ENCODE data around the gene CCDC184.
A peak's percentile ranks its signal among the peaks of the same experiment; 100 is the strongest.

The CCDC184 gene

GRCh38 chr12:48179466-48179865 is 4.0 kb upstream of the CCDC184 start:
- DNase-seq (ENCODE audit: low read depth in 2 of 2), result no peak

- DNase-seq (ENCODE audit: low read depth in 2 of 2), result no peak
Observed at GRCh38 chr12:48180424-48180823, 3.0 kb upstream of the CCDC184 start.

- no peak for DNase-seq (ENCODE audit: low read depth in 2 of 2)
Observed at GRCh38 chr12:48180857-48181495, 2.5 kb upstream of the CCDC184 start.

- DNase-seq (ENCODE audit: low read depth in 2 of 2), result no peak
Observed at GRCh38 chr12:48182631-48183030, 813 bp upstream of the CCDC184 start.

GRCh38 chr12:48183876-48184548 is 568 bp downstream of the CCDC184 start:
- no peak for DNase-seq (ENCODE audit: low read depth in 2 of 2)

- no peak for DNase-seq (ENCODE audit: low read depth in 2 of 2)
Observed at GRCh38 chr12:48184549-48184922, 1.1 kb downstream of the CCDC184 start.

- no peak for DNase-seq (ENCODE audit: low read depth in 2 of 2)
Observed at GRCh38 chr12:48185181-48185919, 1.9 kb downstream of the CCDC184 start.

- no peak for DNase-seq (ENCODE audit: low read depth in 2 of 2)
Observed at GRCh38 chr12:48187916-48188695, 4.7 kb downstream of the CCDC184 start.

- peak; percentile 30 to 62 for DNase-seq (ENCODE audit: low read depth in 2 of 2)
Observed at GRCh38 chr12:48189331-48190125, 6.1 kb downstream of the CCDC184 start.

- no peak for DNase-seq (ENCODE audit: low read depth in 2 of 2)
Observed at GRCh38 chr12:48191096-48191495, 7.7 kb downstream of the CCDC184 start.

- DNase-seq (ENCODE audit: low read depth in 2 of 2), result no peak
Observed at GRCh38 chr12:48192861-48193260, 9.4 kb downstream of the CCDC184 start.

GRCh38 chr12:48193623-48194022 is 10.2 kb downstream of the CCDC184 start:
- no peak for DNase-seq (ENCODE audit: low read depth in 2 of 2)

GRCh38 chr12:48194799-48195201 is 11.4 kb downstream of the CCDC184 start:
- DNase-seq (ENCODE audit: low read depth in 2 of 2), result no peak

GRCh38 chr12:48197549-48197970 is 14.1 kb downstream of the CCDC184 start:
- no peak for DNase-seq (ENCODE audit: low read depth in 2 of 2)

- DNase-seq (ENCODE audit: low read depth in 2 of 2), result peak; percentile 90 to 92
Observed at GRCh38 chr12:48197971-48198671, 14.7 kb downstream of the CCDC184 start.

GRCh38 chr12:48198672-48198971 is 15.2 kb downstream of the CCDC184 start:
- peak in 1 of 2 donors; percentile 15 for DNase-seq (ENCODE audit: low read depth in 2 of 2)

GRCh38 chr12:48198985-48199384 is 15.5 kb downstream of the CCDC184 start:
- no peak for DNase-seq (ENCODE audit: low read depth in 2 of 2)

- DNase-seq (ENCODE audit: low read depth in 2 of 2), result no peak
Observed at GRCh38 chr12:48199774-48200221, 16.4 kb downstream of the CCDC184 start.

GRCh38 chr12:48201091-48201490 is 17.6 kb downstream of the CCDC184 start:
- no peak for DNase-seq (ENCODE audit: low read depth in 2 of 2)

GRCh38 chr12:48201516-48201915 is 18.1 kb downstream of the CCDC184 start:
- no peak for DNase-seq (ENCODE audit: low read depth in 2 of 2)

- no peak for DNase-seq (ENCODE audit: low read depth in 2 of 2)
Observed at GRCh38 chr12:48202766-48203165, 19.3 kb downstream of the CCDC184 start.
